NB4 (cell line): ENCODE results near the gene MBOAT2.

Source experiments
- DNase-seq: peaks from one replicate; pipeline ENCODE4 v3.0.0; 2010; ENCODE audit warnings: low read depth
- H3K4me3 ChIP-seq: one replicate; pipeline ENCODE4 v1.5.1; 2011; ENCODE audit warnings: mild to moderate bottlenecking, low read depth, low read length, moderate library complexity
- CTCF ChIP-seq: IDR thresholded peaks from one replicate; pipeline ENCODE4 v1.5.1; 2012; ENCODE audit warnings: low read depth, low read length
- MAX ChIP-seq: IDR thresholded peaks from 2 replicates; pipeline ENCODE4 v1.6.1; 2011; ENCODE audit warnings: low read depth, low read length
- MYC ChIP-seq: IDR thresholded peaks from 2 replicates; pipeline ENCODE4 v1.6.1; 2011; ENCODE audit warnings: low read depth, low read length
- POLR2A ChIP-seq: IDR thresholded peaks from 2 replicates; pipeline ENCODE4 v1.6.1; 2011; ENCODE audit warnings: mild to moderate bottlenecking; ENCODE audit not compliant: insufficient read length; ENCODE audit errors: extremely low read depth

MBOAT2 gene

GRCh38 chr2:9021563-9022211 is 18.2 kb upstream of the MBOAT2 start:
- no peak for TF ChIP-seq MYC
- TF ChIP-seq POLR2A: no peak
- no peak for TF ChIP-seq MAX
- H3K4me3 ChIP-seq: no peak overlapping the region
- no peak for DNase-seq

DNA sequence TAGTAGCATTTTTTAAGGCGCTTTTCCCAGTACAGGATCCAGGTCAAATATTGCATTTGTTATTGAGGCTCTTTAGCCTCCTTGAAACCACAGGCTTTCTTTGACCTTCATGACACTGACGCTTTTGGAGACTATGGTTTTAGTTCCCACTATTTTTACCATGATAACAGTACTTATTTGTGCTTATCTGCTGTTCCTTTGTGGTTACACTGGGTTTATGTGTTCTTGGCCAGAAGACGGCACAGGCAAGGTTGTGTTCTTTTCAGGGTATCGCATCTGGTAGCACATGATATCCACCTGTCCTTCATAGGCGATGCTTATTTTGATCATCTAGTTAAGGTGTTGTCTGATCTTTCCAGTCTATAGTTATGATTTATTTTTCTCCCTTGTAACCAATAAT is 16.8 kb upstream of the MBOAT2 start:
- TF ChIP-seq MAX (no peak), MYC (no peak), POLR2A (no peak), CTCF (no peak)
- no peak overlapping the region for H3K4me3 ChIP-seq
- no peak for DNase-seq

DNA sequence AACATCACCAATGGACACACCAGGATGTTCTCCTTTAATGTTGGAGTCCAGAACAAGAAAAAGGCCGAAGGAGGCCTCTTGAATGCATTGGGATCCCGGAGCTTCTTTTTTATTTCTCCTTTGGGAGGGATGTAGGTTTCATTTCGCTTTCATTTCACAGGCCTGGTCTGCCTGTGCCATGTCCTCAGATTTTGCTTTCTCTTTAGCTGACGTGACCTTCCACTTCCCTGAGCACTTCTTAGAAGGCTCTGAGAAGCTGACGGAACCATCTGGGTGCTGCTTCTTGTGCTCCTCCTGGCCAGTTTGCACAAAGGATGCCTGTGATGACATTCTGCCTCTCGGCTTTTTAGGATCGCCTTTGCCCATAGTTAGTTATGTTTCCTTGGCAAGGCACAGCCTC is 15.1 kb upstream of the MBOAT2 start:
- no peak overlapping the region for H3K4me3 ChIP-seq
- no peak for DNase-seq

DNA sequence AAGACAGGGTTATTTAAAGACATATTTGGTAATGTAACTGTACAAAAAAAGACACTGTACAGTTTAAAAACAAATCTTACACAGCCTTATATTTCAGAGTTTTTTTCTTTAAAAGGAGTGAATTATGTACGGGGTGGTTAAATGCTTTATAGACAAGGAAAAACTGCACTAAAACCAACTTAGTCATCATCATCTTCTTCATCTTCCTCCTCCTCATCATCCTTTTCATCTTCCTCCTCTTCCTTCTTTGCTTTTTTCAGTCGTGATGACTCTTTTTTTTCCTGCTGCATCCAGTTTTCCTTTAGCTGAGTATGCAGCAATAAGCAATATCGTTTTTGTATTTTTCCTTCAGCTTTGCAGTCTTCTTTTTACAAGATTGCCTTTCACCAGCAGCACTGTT is 14.6 kb upstream of the MBOAT2 start:
- no peak overlapping the region for H3K4me3 ChIP-seq
- TF ChIP-seq MYC (no peak), CTCF (no peak), POLR2A (no peak), MAX (no peak)
- no peak for DNase-seq

More for the DNA sequence above, 15.1 kb upstream of the MBOAT2 start:
- TF ChIP-seq MAX (no peak), POLR2A (no peak), MYC (no peak), CTCF (no peak)

DNA sequence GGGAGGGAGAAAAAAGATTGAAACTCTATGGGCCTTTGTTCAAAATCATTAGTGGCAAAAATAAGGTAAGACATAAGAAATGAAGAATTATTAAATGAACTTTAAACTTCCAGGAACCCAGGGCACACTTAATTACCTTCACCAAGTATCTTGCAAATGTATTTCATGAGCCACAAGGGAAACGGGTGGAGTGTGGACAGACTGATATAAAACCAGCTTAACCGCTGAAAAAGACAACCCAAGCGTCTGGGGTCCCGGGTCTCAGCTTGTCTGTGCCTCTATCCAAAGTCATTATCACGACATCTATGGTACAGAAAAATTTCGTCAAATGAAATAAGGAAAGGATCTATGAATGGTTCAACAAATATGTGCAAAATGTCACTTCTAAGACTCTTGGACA is 13.9 kb upstream of the MBOAT2 start:
- TF ChIP-seq MYC (no peak), CTCF (no peak), POLR2A (no peak), MAX (no peak)
- no peak overlapping the region for H3K4me3 ChIP-seq
- DNase-seq: no peak

DNA sequence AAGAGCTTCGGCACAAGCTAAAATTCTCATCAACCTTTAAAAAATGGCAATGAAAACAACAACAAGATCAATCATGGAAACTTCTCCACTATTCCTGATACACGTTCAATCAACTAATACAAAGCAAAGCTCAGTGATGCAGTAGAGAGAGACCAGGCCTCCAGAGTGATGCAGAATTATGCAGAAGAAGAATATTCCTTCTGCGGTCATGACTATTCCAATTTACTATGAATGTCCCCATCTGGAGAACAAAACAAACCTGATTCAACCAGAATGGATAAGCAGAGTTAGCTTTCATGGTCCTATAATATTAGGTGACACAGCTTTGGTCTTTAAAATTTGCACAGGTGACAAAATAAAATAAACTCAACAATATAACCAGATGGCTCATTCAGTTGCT is 12.5 kb upstream of the MBOAT2 start:
- DNase-seq: no peak
- H3K4me3 ChIP-seq: no peak overlapping the region
- TF ChIP-seq MYC (no peak), POLR2A (no peak), MAX (no peak), CTCF (no peak)
